Stomach (tissue), 9 donors: ENCODE measurements around the gene DUSP28. TPM values are rescaled to one million over a fixed set of nuclear protein-coding genes. Genes with fewer than 3 reads are reported as not detected.

Experiments
- DNase-seq, 2 donors: peaks; one replicate each; pipeline versions ENCODE4 v3.0.0 to v3.0.0-alpha.2; 2013 to 2019
- H3K27ac ChIP-seq, 5 donors: fragments of 200-600 bp in 4 of 5; sonication (generic) in 4 of 5; one replicate each; pipeline ENCODE4 v1.5.1; 2013 to 2019; ENCODE audit warnings: mild to moderate bottlenecking in 1 of 5, moderate library complexity in 1 of 5
- H3K27me3 ChIP-seq, 3 donors: fragments of 200-600 bp; sonication (generic); one replicate each; pipeline ENCODE4 v1.5.1; 2017 to 2019; ENCODE audit warnings: mixed run types in 1 of 3
- H3K36me3 ChIP-seq, 4 donors: fragments of 200-600 bp; sonication (generic); 1 replicate in 3 of 4; 2 replicates in 1 of 4; pipeline ENCODE4 v1.5.1; 2016 to 2019
- H3K4me1 ChIP-seq, 4 donors: fragments of 200-600 bp; sonication (generic); one replicate each; pipeline ENCODE4 v1.5.1; 2016 to 2019
- H3K4me3 ChIP-seq, 4 donors: fragments of 200-600 bp; sonication (generic) in 3 of 4; one replicate each; pipeline ENCODE4 v1.5.1; 2016 to 2019; ENCODE audit warnings: mild to moderate bottlenecking in 1 of 4
- H3K9me3 ChIP-seq, 4 donors: fragments of 200-600 bp; sonication (generic); one replicate each; pipeline ENCODE4 v1.5.1; 2016 to 2019
- EP300 ChIP-seq: sonication (generic); formaldehyde crosslinking; IDR thresholded peaks from one replicate; pipeline ENCODE4 v1.6.1; 2017; ENCODE audit warnings: antibody characterized with exemption
- POLR2A ChIP-seq, 4 donors: fragments of 450-650 bp; IDR thresholded peaks; one replicate each; pipeline ENCODE4 v1.6.1; 2016; ENCODE audit warnings: antibody characterized with exemption in 4 of 4, control low read depth in 2 of 4, mild to moderate bottlenecking in 1 of 4, moderate library complexity in 1 of 4
- POLR2AphosphoS5 ChIP-seq, 3 donors: sonication (generic); formaldehyde crosslinking; IDR thresholded peaks; one replicate each; pipeline ENCODE4 v1.6.1; 2016; ENCODE audit warnings: antibody characterized with exemption in 3 of 3
- WGBS, 5 donors: extraction: QIAGEN DNeasy Blood & Tissue Kit in 3 of 5; methylation state at CpG; one replicate each; pipeline versions ENCODE4 v1.1.5 to v1.1.7; 2013 to 2018; 5-methylcytosine and 5-hydroxymethylcytosine counted together
- intact Hi-C: fragments of 100-400 bp; cut with DNase I; formaldehyde crosslinking; loops from one replicate; pipeline ENCODE4 v1.15.1; 2023; ENCODE audit warnings: low total_unique reads
- polyA plus RNA-seq, 3 donors: library from polyadenylated mRNA; stranded (reverse); fragments of 200-250 nt; gene quantifications; one replicate each; pipeline ENCODE4 v1.2.3, GENCODE V29; 2013
- total RNA-seq, 5 donors: library from RNA; depleted of rRNA; stranded (reverse); fragments of >200 nt; gene quantifications; one replicate each; pipeline versions ENCODE4 v1.1.0 to v1.2.3, GENCODE V29; 2014 to 2016
- TF ChIP-seq, protein P1 (sequence below), 7 experiments: fragments of 450-650 bp in 4 of 7; fragments of 200-600 bp in 3 of 7; sonication (generic) in 3 of 7; IDR thresholded peaks; one replicate each; pipeline ENCODE4 v1.5.1; 2016 to 2019; ENCODE audit warnings: antibody characterized with exemption in 7 of 7, control low read depth in 2 of 7, mild to moderate bottlenecking in 1 of 7
- donor health status: healthy with polysubstance abuse.
- donor health status: Bipolar disorder and iron deficiency.
- donor health status: healthy.

Gene DUSP28
- total and polyA plus RNA-seq, 8 donors, result 1.3 to 71.5 (median 4.0) TPM

DNA sequence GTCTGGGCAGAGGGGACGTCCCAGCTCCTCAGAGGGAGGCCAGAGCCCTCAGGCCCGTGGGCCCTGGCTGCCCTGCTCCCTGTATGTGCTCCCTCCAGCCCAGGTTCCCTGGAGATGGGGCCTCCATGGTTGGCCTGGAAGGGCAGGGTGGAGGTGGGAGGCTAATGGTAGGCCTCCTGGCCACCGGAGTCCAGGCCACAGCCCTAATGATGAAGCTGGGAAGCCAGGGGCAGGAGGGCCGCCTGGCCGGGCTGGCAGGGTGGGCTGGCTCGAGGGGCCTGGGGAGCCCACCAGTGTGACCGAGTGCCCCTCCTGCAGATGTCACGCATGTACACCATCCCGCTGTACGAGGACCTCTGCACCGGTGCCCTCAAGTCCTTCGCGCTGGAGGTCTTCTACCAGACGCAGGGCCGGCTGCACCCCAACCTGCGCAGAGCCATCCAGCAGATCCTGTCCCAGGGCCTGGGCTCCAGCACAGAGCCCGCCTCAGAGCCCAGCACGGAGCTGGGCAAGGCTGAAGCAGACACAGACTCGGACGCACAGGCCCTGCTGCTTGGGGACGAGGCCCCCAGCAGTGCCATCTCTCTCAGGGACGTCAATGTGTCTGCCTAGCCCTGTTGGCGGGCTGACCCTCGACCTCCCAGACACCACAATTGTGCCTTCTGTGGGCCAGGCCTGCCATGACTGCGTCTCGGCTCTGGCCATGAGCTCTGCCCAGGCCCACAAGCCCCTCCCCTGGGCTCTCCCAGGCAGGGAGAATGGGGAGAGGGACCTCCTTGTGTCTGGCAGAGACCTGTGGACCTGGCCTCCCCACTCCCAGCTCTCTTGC is 17.3 kb downstream of the DUSP28 start:
- TF ChIP-seq POLR2AphosphoS5 (IDR thresholded peaks at IDR 0.05) (no peak), EP300 (no peak), POLR2A (IDR thresholded peaks at IDR 0.05) (no peak)
- TF ChIP-seq, protein P1, sequence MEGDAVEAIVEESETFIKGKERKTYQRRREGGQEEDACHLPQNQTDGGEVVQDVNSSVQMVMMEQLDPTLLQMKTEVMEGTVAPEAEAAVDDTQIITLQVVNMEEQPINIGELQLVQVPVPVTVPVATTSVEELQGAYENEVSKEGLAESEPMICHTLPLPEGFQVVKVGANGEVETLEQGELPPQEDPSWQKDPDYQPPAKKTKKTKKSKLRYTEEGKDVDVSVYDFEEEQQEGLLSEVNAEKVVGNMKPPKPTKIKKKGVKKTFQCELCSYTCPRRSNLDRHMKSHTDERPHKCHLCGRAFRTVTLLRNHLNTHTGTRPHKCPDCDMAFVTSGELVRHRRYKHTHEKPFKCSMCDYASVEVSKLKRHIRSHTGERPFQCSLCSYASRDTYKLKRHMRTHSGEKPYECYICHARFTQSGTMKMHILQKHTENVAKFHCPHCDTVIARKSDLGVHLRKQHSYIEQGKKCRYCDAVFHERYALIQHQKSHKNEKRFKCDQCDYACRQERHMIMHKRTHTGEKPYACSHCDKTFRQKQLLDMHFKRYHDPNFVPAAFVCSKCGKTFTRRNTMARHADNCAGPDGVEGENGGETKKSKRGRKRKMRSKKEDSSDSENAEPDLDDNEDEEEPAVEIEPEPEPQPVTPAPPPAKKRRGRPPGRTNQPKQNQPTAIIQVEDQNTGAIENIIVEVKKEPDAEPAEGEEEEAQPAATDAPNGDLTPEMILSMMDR (IDR thresholded peaks at IDR 0.05), result no peak
- Histone ChIP-seq H3K4me1 (peaks cover 22 to 51% (median 43%) of the 10 kb centered on the region in 4 donors), H3K36me3 (peaks cover 43 to 76% (median 66%) of the 10 kb centered on the region in 4 donors), H3K4me3 (no peak overlapping the region), H3K27me3 (no peaks in the 10 kb centered on the region), H3K27ac (peak overlapping the region in 1 of 5 donors; percentile 82), H3K9me3 (no peaks in the 10 kb centered on the region)
- intact Hi-C loops, result no loop called here
- DNase-seq, result no peak
- 80 to 96% (median 90%) methylated on average over 4 to 26 of the region's 26 CpGs for WGBS, 5 donors

DNA sequence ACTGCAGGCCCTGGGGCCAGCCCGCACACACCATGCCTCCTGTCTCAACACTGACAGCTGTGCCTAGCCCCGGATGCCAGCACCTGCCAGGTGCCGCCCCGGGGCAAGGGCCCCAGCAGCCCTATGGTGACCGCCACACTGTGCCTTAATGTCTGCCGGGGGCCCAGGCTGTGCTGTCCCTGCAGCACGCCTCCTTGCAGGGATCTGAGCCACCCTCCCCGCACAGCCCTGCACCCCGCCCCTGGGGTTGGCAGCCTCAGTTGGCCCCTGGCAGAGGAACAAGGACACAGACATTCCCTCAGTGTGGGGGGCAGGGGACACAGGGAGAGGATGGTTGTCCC is 17.9 kb downstream of the DUSP28 start:
- WGBS, 5 donors, result 82 to 90% (median 86%) methylated on average over 7 to 9 of the region's 9 CpGs; no CpG with 5 or more reads in 1 of the 5 donors
- peak overlapping the region in 1 of 5 donors; percentile 82 for H3K27ac ChIP-seq
- H3K4me1 ChIP-seq, result peaks cover 22 to 50% (median 43%) of the 10 kb centered on the region in 4 donors
- no peak for DNase-seq
- intact Hi-C loops, result no loop called here
- H3K36me3 ChIP-seq, result peaks cover 42 to 70% (median 60%) of the 10 kb centered on the region in 4 donors
- no peak overlapping the region for H3K4me3 ChIP-seq
- no peaks in the 10 kb centered on the region for H3K9me3 ChIP-seq
- H3K27me3 ChIP-seq, result no peaks in the 10 kb centered on the region
- no peak for TF ChIP-seq EP300
- TF ChIP-seq POLR2A (IDR thresholded peaks at IDR 0.05), result no peak
- no peak for TF ChIP-seq POLR2AphosphoS5 (IDR thresholded peaks at IDR 0.05)
- TF ChIP-seq, protein P1 (IDR thresholded peaks at IDR 0.05), result no peak

DNA sequence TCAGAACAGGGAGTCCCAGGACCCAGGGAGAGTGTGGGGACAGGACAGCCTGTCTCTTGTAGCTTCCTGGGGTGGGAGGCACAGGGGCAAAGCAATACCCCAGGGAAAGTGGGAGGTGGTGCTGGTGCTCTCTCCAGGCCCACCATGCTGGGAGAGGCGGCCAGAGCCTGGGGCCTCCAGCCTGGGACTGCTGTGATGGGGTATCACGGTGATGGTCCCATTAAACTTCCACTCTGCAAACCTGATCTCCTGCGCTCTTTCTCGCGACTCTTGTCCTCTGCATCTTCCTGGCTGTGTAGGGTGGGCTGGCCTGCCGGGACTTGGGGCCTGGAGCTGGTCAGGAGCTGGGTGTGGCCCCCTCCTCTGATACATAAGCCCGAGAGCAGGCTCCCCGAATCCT is 18.3 kb downstream of the DUSP28 start:
- Histone ChIP-seq H3K4me1 (peaks cover 22 to 50% (median 41%) of the 10 kb centered on the region in 4 donors), H3K27ac (peak overlapping the region in 4 of 5 donors; percentile 67 to 84 (median 78)), H3K9me3 (no peaks in the 10 kb centered on the region), H3K27me3 (no peaks in the 10 kb centered on the region), H3K4me3 (no peak overlapping the region), H3K36me3 (peaks cover 42 to 66% (median 56%) of the 10 kb centered on the region in 4 donors)
- TF ChIP-seq POLR2A (IDR thresholded peaks at IDR 0.05) (no peak), EP300 (no peak), POLR2AphosphoS5 (IDR thresholded peaks at IDR 0.05) (no peak)
- TF ChIP-seq, protein P1 (IDR thresholded peaks at IDR 0.05), result no peak
- no peak for DNase-seq
- intact Hi-C loops, result no loop called here
- WGBS, 5 donors, result 86 to 93% (median 90%) methylated on average over 8 of the region's 8 CpGs

DNA sequence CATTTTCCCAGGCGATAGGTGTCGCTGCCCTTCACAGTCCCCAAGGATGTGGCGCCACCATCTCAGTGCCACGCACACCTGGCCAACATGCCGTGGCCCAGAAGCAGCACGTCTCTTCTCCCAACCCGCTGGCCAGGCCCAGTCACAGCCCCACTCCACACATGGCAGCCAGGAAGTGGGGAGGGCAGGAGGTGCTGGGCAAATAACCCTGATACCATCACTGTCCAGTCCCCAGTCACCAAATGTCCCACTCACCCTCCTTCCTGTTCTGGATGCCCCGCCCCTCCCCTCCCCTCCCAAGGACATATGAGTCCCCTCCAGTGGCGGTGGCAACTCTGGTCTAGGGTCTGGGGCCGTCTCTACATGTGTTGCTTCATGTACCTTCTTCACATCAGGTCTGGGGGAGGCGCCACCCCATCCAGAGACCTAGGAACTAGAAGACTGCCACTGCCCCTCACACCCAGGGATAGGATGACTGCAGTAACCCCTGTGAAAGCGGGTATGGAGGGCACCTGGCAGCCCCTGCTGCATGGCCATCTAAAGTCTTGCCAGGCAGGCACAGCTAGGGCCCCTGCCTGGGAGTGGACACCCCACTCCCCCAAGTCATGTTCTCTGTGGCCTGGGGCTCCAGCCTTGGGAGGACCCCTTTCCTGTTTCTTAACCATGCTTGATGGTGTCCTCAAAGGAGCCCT is 19.1 kb downstream of the DUSP28 start:
- peak overlapping the region; percentile 52 to 84 (median 75) for H3K27ac ChIP-seq
- H3K9me3 ChIP-seq, result no peaks in the 10 kb centered on the region
- WGBS, 5 donors, result 85 to 93% (median 89%) methylated on average over 12 of the region's 12 CpGs
- peaks cover 40 to 59% (median 49%) of the 10 kb centered on the region in 4 donors for H3K36me3 ChIP-seq
- peaks cover 23 to 56% (median 45%) of the 10 kb centered on the region in 4 donors for H3K4me1 ChIP-seq
- TF ChIP-seq POLR2A (IDR thresholded peaks at IDR 0.05), result no peak
- TF ChIP-seq, protein P1 (IDR thresholded peaks at IDR 0.05), result no peak
- no peak for TF ChIP-seq EP300
- TF ChIP-seq POLR2AphosphoS5 (IDR thresholded peaks at IDR 0.05), result no peak
- no peak for DNase-seq
- H3K4me3 ChIP-seq, result peak overlapping the region in 1 of 4 donors; percentile 3
- no peaks in the 10 kb centered on the region for H3K27me3 ChIP-seq
- intact Hi-C loops, result no loop called here
